ENCODE results near the gene HOXD4.

GRCh38 chr2:176128172-176128981 lies 23.0 kb upstream of the HOXD4 start:
- TF ChIP-seq POLR2A (IDR thresholded peaks at IDR 0.05) (no peak), CTCF (IDR thresholded peaks at IDR 0.05) (no peak), EP300 (IDR thresholded peaks at IDR 0.05) (no peak)
